CD4-positive, alpha-beta T cell (primary cell): ENCODE data around the gene NOS1AP. TPM values are rescaled to one million over a fixed set of nuclear protein-coding genes. Genes with fewer than 3 reads are reported as not detected.

ENCODE experiments used
- ATAC-seq: fragments of 200-7000 bp; cut with Tn5 transposase; one replicate; pipeline ENCODE4 v1.10.0; 2022; ENCODE audit warnings: mild to moderate bottlenecking; ENCODE audit not compliant: poor library complexity
- CTCF ChIA-PET: fragments of 350-600 bp; sonication (Branson Sonifier 250); formaldehyde crosslinking; loops from one replicate; lab custom pipeline; 2021; ENCODE audit warnings: antibody characterized with exemption, inconsistent platforms; lab: Charles Lee
- POLR2A ChIA-PET: fragments of 350-600 bp; sonication (Branson Sonifier 250); formaldehyde crosslinking; loops from one replicate; lab custom pipeline; 2021; ENCODE audit warnings: antibody characterized with exemption, inconsistent platforms; lab: Charles Lee
- DNase-seq, 14 experiments: peaks; one replicate each; pipeline ENCODE4 v3.0.0-alpha.2; 2013 to 2020; ENCODE audit warnings: mixed read lengths in 2 of 14
- H3K27ac ChIP-seq, 2 donors: one replicate each; pipeline versions ENCODE4 v1.5.1 to v1.7.0; 2013; ENCODE audit warnings: low read length in 2 of 2, low read depth in 1 of 2, mild to moderate bottlenecking in 1 of 2
- H3K27me3 ChIP-seq, 2 experiments: 1 replicate in 1 of 2; 2 replicates in 1 of 2; pipeline versions ENCODE4 v1.6.1 to v1.7.0; 2013; ENCODE audit warnings: low read length in 2 of 2, control low read depth in 1 of 2, mild to moderate bottlenecking in 1 of 2, moderate library complexity in 1 of 2; ENCODE audit not compliant: insufficient read depth in 2 of 2, control insufficient read depth in 1 of 2
- H3K36me3 ChIP-seq: one replicate; pipeline ENCODE4 v1.6.1; 2013; ENCODE audit warnings: low read length, control low read depth; ENCODE audit not compliant: insufficient read depth
- H3K4me1 ChIP-seq: one replicate; pipeline ENCODE4 v1.6.1; 2013; ENCODE audit warnings: low read length, control low read depth; ENCODE audit not compliant: insufficient read depth
- H3K4me3 ChIP-seq: one replicate; pipeline ENCODE4 v1.5.1; 2013; ENCODE audit warnings: mild to moderate bottlenecking, low read length, moderate library complexity
- H3K9me3 ChIP-seq, 2 experiments: 1 replicate in 1 of 2; 2 replicates in 1 of 2; pipeline versions ENCODE4 v1.6.1 to v1.7.0; 2013; ENCODE audit warnings: low read length in 2 of 2, mild to moderate bottlenecking in 2 of 2, control low read depth in 1 of 2, moderate library complexity in 1 of 2; ENCODE audit not compliant: control insufficient read depth in 1 of 2, insufficient read depth in 1 of 2
- H3K27ac Mint-ChIP-seq: one replicate; pipeline ENCODE4 v1.8.0; 2020; ENCODE audit warnings: mixed read lengths
- H3K27me3 Mint-ChIP-seq: one replicate; pipeline ENCODE4 v1.8.0; 2021; ENCODE audit warnings: mixed read lengths
- H3K36me3 Mint-ChIP-seq: one replicate; pipeline ENCODE4 v1.8.0; 2021; ENCODE audit warnings: low read depth, mixed read lengths
- H3K4me1 Mint-ChIP-seq: one replicate; pipeline ENCODE4 v1.8.0; 2021; ENCODE audit warnings: low read depth, mixed read lengths
- H3K4me3 Mint-ChIP-seq: one replicate; pipeline ENCODE4 v1.8.0; 2020; ENCODE audit warnings: mild to moderate bottlenecking, mixed read lengths
- H3K9me3 Mint-ChIP-seq: one replicate; pipeline ENCODE4 v1.8.0; 2020; ENCODE audit warnings: mixed read lengths
- CTCF ChIP-seq: fragments of 200-600 bp; IDR thresholded peaks from one replicate; pipeline ENCODE4 v1.8.0; 2022; ENCODE audit warnings: antibody characterized with exemption, mild to moderate bottlenecking
- intact Hi-C, 2 experiments: fragments of 100-400 bp; cut with DNase I in 1 of 2; cut with micrococcal nuclease in 1 of 2; formaldehyde crosslinking; loops; one replicate each; pipeline versions ENCODE4 v1.15.1 to v1.9.0; 2023 to 2025; cut with DNase I, micrococcal nuclease
- total RNA-seq, 174 experiments: library from RNA in 2 of 174; stranded (reverse) in 2 of 174; gene quantifications; one replicate each; pipeline ENCODE4 v1.2.3 and lab custom pipeline; 2021 to 2026

NOS1AP gene
- total RNA-seq, 2 experiments from 2014 or later: not detected

GRCh38 chr1:162316187-162316586 lies 246.7 kb downstream of the NOS1AP start:
- Mint-ChIP-seq H3K9me3 (no peaks in the 10 kb centered on the region), H3K4me3 (no peak overlapping the region), H3K27ac (no peak overlapping the region), H3K36me3 (no peaks in the 10 kb centered on the region), H3K4me1 (no peaks in the 10 kb centered on the region), H3K27me3 (peaks cover 41% of the 10 kb centered on the region)
- no peaks in the 10 kb centered on the region for H3K36me3 ChIP-seq
- H3K27me3 ChIP-seq: peaks cover 16 to 19% of the 10 kb centered on the region in 2 experiments
- no peak for TF ChIP-seq CTCF
- no peak overlapping the region for H3K27ac ChIP-seq
- POLR2A ChIA-PET: no interaction called here
- no peak for ATAC-seq
- CTCF ChIA-PET: no interaction called here
- H3K9me3 ChIP-seq: peaks cover 0 to 6% of the 10 kb centered on the region in 2 experiments
- no peaks in the 10 kb centered on the region for H3K4me1 ChIP-seq
- intact Hi-C loops: no loop called here
- H3K4me3 ChIP-seq: no peak overlapping the region
- no peak for DNase-seq

- H3K27ac Mint-ChIP-seq: no peak overlapping the region
- H3K4me3 ChIP-seq: no peak overlapping the region
- H3K4me1 Mint-ChIP-seq: no peaks in the 10 kb centered on the region
- H3K36me3 Mint-ChIP-seq: no peaks in the 10 kb centered on the region
- ChIA-PET POLR2A (no interaction called here), CTCF (no interaction called here)
- peaks cover 40% of the 10 kb centered on the region for H3K27me3 Mint-ChIP-seq
- no peak overlapping the region for H3K27ac ChIP-seq
- peaks cover 16 to 19% of the 10 kb centered on the region in 2 experiments for H3K27me3 ChIP-seq
- peaks cover 0 to 6% of the 10 kb centered on the region in 2 experiments for H3K9me3 ChIP-seq
- H3K4me1 ChIP-seq: no peaks in the 10 kb centered on the region
- no peak overlapping the region for H3K4me3 Mint-ChIP-seq
- no peaks in the 10 kb centered on the region for H3K36me3 ChIP-seq
- DNase-seq (no peak), ATAC-seq (no peak)
- TF ChIP-seq CTCF: no peak
- H3K9me3 Mint-ChIP-seq: no peaks in the 10 kb centered on the region
- intact Hi-C loops: no loop called here
Observed at GRCh38 chr1:162317621-162318020, 248.1 kb downstream of the NOS1AP start.

- intact Hi-C loops: no loop called here
- peaks cover 31% of the 10 kb centered on the region for H3K27me3 Mint-ChIP-seq
- Histone ChIP-seq H3K36me3 (no peaks in the 10 kb centered on the region), H3K27me3 (peaks cover 10 to 11% of the 10 kb centered on the region in 2 experiments), H3K4me1 (no peaks in the 10 kb centered on the region), H3K9me3 (peaks cover 0 to 6% of the 10 kb centered on the region in 2 experiments), H3K4me3 (no peak overlapping the region), H3K27ac (no peak overlapping the region)
- ChIA-PET CTCF (no interaction called here), POLR2A (no interaction called here)
- H3K27ac Mint-ChIP-seq: no peak overlapping the region
- no peak for TF ChIP-seq CTCF
- ATAC-seq (no peak), DNase-seq (no peak)
- H3K4me3 Mint-ChIP-seq: no peak overlapping the region
- H3K36me3 Mint-ChIP-seq: no peaks in the 10 kb centered on the region
- no peaks in the 10 kb centered on the region for H3K4me1 Mint-ChIP-seq
- no peaks in the 10 kb centered on the region for H3K9me3 Mint-ChIP-seq
Observed at GRCh38 chr1:162319493-162320175, 250.1 kb downstream of the NOS1AP start.
